Fibroblast of skin of right quadriceps (primary cell): ENCODE results near the gene ZP1.
"Not testable (repeated sequence)": the region's sequence is repeated elsewhere in the genome, so short reads cannot be mapped to it uniquely, and the experiment has no call there.

Experiments used
- DNase-seq: peaks from one replicate; pipeline ENCODE4 v3.0.0-alpha.2; 2013

Gene ZP1

GRCh38 chr11:60878245-60879101 lies 11.1 kb downstream of the ZP1 start:
- DNase-seq, result no peak

GRCh38 chr11:60879104-60879503 lies 11.8 kb downstream of the ZP1 start:
- DNase-seq, result no peak

GRCh38 chr11:60879971-60880588 lies 12.7 kb downstream of the ZP1 start:
- DNase-seq, result no peak

- DNase-seq, result no peak
These were observed 13.4 kb downstream of the ZP1 start for GRCh38 chr11:60880643-60881282.

GRCh38 chr11:60887556-60887955 lies 20.2 kb downstream of the ZP1 start:
- peak; percentile 35 for DNase-seq

- DNase-seq, result no peak
These were observed 22.5 kb downstream of the ZP1 start for GRCh38 chr11:60889869-60890311.

- DNase-seq, result no peak
These were observed 23.4 kb downstream of the ZP1 start for GRCh38 chr11:60890696-60891095.

- DNase-seq, result no peak
These were observed 23.9 kb downstream of the ZP1 start for GRCh38 chr11:60891103-60891741.

- DNase-seq, result no peak
These were observed 28.3 kb downstream of the ZP1 start for GRCh38 chr11:60895687-60896086.

- no peak for DNase-seq
These were observed 30.2 kb downstream of the ZP1 start for GRCh38 chr11:60897496-60897895.

GRCh38 chr11:60899046-60899936 lies 31.9 kb downstream of the ZP1 start:
- DNase-seq, result peak; percentile 53

GRCh38 chr11:60899977-60900376 lies 32.6 kb downstream of the ZP1 start:
- no peak for DNase-seq

- no peak for DNase-seq
These were observed 33.5 kb downstream of the ZP1 start for GRCh38 chr11:60900673-60901404.

GRCh38 chr11:60902625-60903024 lies 35.3 kb downstream of the ZP1 start:
- DNase-seq, result no peak

GRCh38 chr11:60905047-60905446 lies 37.7 kb downstream of the ZP1 start:
- no peak for DNase-seq

- peak; percentile 54 for DNase-seq
These were observed 38.3 kb downstream of the ZP1 start for GRCh38 chr11:60905551-60906113.

GRCh38 chr11:60906132-60906972 lies 39.0 kb downstream of the ZP1 start, which contains the start of gene PRPF19:
TSS of gene PRPF19 (minus strand) at chr11:60906585. CDS start at chr11:60906382, 203 bp downstream.
- peak; percentile 95 for DNase-seq

GRCh38 chr11:60908803-60909202 lies 41.5 kb downstream of the ZP1 start:
- DNase-seq, result no peak

- DNase-seq, result not testable (repeated sequence)
These were observed 42.4 kb downstream of the ZP1 start for GRCh38 chr11:60909680-60910280.

- no peak for DNase-seq
These were observed 42.9 kb downstream of the ZP1 start for GRCh38 chr11:60910281-60910687.
